HEK293 (cell line): Measurements from ENCODE around the gene DNAJB1.

Source experiments
- CTCF ChIA-PET: fragments of 350-600 bp; formaldehyde crosslinking; extraction: SDS; loops from one replicate; lab custom pipeline; 2021; ENCODE audit warnings: antibody characterized with exemption; lab: Yijun Ruan, JAX
- POLR2A ChIA-PET: fragments of 300-600 bp; formaldehyde crosslinking; extraction: SDS; loops from one replicate; lab custom pipeline; 2020; ENCODE audit warnings: antibody characterized with exemption, inconsistent platforms; lab: Yijun Ruan, JAX
- H3K27ac ChIP-seq: fragments of 200-500 bp; sonication (Bioruptor generic); 2 replicates; pipeline ENCODE4 v1.5.1; 2014; ENCODE audit warnings: low read depth, low read length, control low read depth, inconsistent platforms; ENCODE audit errors: extremely low read depth
- H3K36me3 ChIP-seq, 2 experiments: fragments of 200-500 bp in 1 of 2; sonication (Bioruptor generic) in 1 of 2; 1 replicate in 1 of 2; 2 replicates in 1 of 2; pipeline ENCODE4 v1.5.1; 2014 to 2017; ENCODE audit warnings: inconsistent platforms in 2 of 2, low read length in 2 of 2; ENCODE audit not compliant: control insufficient read depth in 2 of 2, insufficient read depth in 1 of 2
- H3K4me1 ChIP-seq: fragments of 200-500 bp; sonication (Bioruptor generic); 2 replicates; pipeline ENCODE4 v1.5.1; 2014; ENCODE audit warnings: mild to moderate bottlenecking, low read length, inconsistent platforms; ENCODE audit not compliant: control insufficient read depth, insufficient read depth
- H3K4me3 ChIP-seq: 2 replicates; pipeline ENCODE4 v1.5.1; 2011; ENCODE audit warnings: low read depth, mild to moderate bottlenecking, control low read depth, low read length, moderate library complexity
- H3K9me3 ChIP-seq: fragments of 200-500 bp; sonication (Bioruptor generic); 2 replicates; pipeline ENCODE4 v1.5.1; 2014; ENCODE audit warnings: low read depth, low read length, inconsistent platforms; ENCODE audit not compliant: control insufficient read depth, insufficient read depth
- ATF2 ChIP-seq: fragments of 450-650 bp; formaldehyde crosslinking; IDR thresholded peaks from 2 replicates; pipeline ENCODE4 v1.5.1; 2016; ENCODE audit warnings: missing biosample characterization, missing genetic modification characterization, low read depth
- ELK4 ChIP-seq: IDR thresholded peaks from 2 replicates; pipeline ENCODE4 v1.6.1; 2011; ENCODE audit warnings: mild to moderate bottlenecking, low read depth, low read length, borderline replicate concordance
- GLI4 ChIP-seq: fragments of 450-650 bp; formaldehyde crosslinking; IDR thresholded peaks from 2 replicates; pipeline ENCODE4 v1.5.1; 2016; ENCODE audit warnings: missing biosample characterization, missing genetic modification characterization
- HIC1 ChIP-seq: fragments of 450-650 bp; formaldehyde crosslinking; IDR thresholded peaks from 2 replicates; pipeline ENCODE4 v1.5.1; 2016; ENCODE audit warnings: missing biosample characterization, missing genetic modification characterization
- HOXC10 ChIP-seq: sonication (generic); formaldehyde crosslinking; IDR thresholded peaks from 2 replicates; pipeline ENCODE4 v1.8.1; 2023; ENCODE audit warnings: mild to moderate bottlenecking, missing genetic modification reagents
- ZFHX2 ChIP-seq: fragments of 450-650 bp; formaldehyde crosslinking; conservative IDR thresholded peaks from 2 replicates; pipeline ENCODE4 v1.5.1; 2016; ENCODE audit warnings: missing biosample characterization, missing genetic modification characterization
- ZNF169 ChIP-seq: fragments of 450-650 bp; formaldehyde crosslinking; IDR thresholded peaks from 2 replicates; pipeline ENCODE4 v1.5.1; 2016; ENCODE audit warnings: missing biosample characterization, missing genetic modification characterization
- ZNF223 ChIP-seq: fragments of 450-650 bp; formaldehyde crosslinking; IDR thresholded peaks from 2 replicates; pipeline ENCODE4 v1.5.1; 2016; ENCODE audit warnings: missing biosample characterization, missing genetic modification characterization
- ZNF335 ChIP-seq: fragments of 450-650 bp; formaldehyde crosslinking; conservative IDR thresholded peaks from 2 replicates; pipeline ENCODE4 v1.5.1; 2016; ENCODE audit warnings: missing biosample characterization, missing genetic modification characterization
- ZNF391 ChIP-seq: fragments of 450-650 bp; formaldehyde crosslinking; IDR thresholded peaks from 2 replicates; pipeline ENCODE4 v1.5.1; 2016; ENCODE audit warnings: low read depth, missing biosample characterization, missing genetic modification characterization, borderline replicate concordance
- ZNF433 ChIP-seq: fragments of 450-650 bp; formaldehyde crosslinking; IDR thresholded peaks from 2 replicates; pipeline ENCODE4 v1.5.1; 2016; ENCODE audit warnings: missing biosample characterization, missing genetic modification characterization, low read depth
- ZNF654 ChIP-seq: fragments of 450-650 bp; formaldehyde crosslinking; IDR thresholded peaks from 2 replicates; pipeline ENCODE4 v1.5.1; 2016; ENCODE audit warnings: low read depth, missing biosample characterization, missing genetic modification characterization
- ZNF768 ChIP-seq: fragments of 450-650 bp; formaldehyde crosslinking; IDR thresholded peaks from 2 replicates; pipeline ENCODE4 v1.5.1; 2018; ENCODE audit warnings: missing biosample characterization, mild to moderate bottlenecking, missing genetic modification characterization
- TF ChIP-seq, protein P1 (sequence below): fragments of 450-650 bp; formaldehyde crosslinking; IDR thresholded peaks from 2 replicates; pipeline ENCODE4 v1.5.1; 2017; ENCODE audit warnings: missing biosample characterization, missing genetic modification characterization
- TF ChIP-seq, protein P2 (sequence below): fragments of 450-650 bp; formaldehyde crosslinking; IDR thresholded peaks from 2 replicates; pipeline ENCODE4 v1.5.1; 2016; ENCODE audit warnings: missing biosample characterization, missing genetic modification characterization

The DNAJB1 gene

GRCh38 chr19:14495672-14496028, 22.5 kb downstream of the DNAJB1 start:
- TF ChIP-seq ZNF391 (tag by site-specific recombination) (no peak), ELK4 (no peak), ATF2 (no peak), HIC1 (tag by site-specific recombination) (no peak), ZNF223 (tag by site-specific recombination) (no peak), HOXC10 (no peak), ZNF654 (no peak), ZNF335 (tag by site-specific recombination) (0 out of 2 replicates have a peak, but pooled peaks have one; percentile 37), ZNF169 (tag by site-specific recombination) (no peak), ZFHX2 (tag by site-specific recombination) (0 out of 2 replicates have a peak, but pooled peaks have one; percentile 5)
- TF ChIP-seq, protein P1, sequence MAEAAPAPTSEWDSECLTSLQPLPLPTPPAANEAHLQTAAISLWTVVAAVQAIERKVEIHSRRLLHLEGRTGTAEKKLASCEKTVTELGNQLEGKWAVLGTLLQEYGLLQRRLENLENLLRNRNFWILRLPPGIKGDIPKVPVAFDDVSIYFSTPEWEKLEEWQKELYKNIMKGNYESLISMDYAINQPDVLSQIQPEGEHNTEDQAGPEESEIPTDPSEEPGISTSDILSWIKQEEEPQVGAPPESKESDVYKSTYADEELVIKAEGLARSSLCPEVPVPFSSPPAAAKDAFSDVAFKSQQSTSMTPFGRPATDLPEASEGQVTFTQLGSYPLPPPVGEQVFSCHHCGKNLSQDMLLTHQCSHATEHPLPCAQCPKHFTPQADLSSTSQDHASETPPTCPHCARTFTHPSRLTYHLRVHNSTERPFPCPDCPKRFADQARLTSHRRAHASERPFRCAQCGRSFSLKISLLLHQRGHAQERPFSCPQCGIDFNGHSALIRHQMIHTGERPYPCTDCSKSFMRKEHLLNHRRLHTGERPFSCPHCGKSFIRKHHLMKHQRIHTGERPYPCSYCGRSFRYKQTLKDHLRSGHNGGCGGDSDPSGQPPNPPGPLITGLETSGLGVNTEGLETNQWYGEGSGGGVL (tag by site-specific recombination): peak; percentile 27; the same call in 1 of the 2 replicates
- TF ChIP-seq, all 188 proteins: peak for 3
- H3K4me3 ChIP-seq: peak overlapping the region; percentile 69
- H3K4me1 ChIP-seq: no peaks in the 10 kb centered on the region
- peak overlapping the region; percentile 60; the same call in 1 of the 2 replicates for H3K27ac ChIP-seq
- ChIA-PET POLR2A (interaction anchor here (0.6 to 3.3 kb wide), 9 partner anchors 8 to 359 kb away, joined by 3 to 45 read pairs (median 4); partner anchors contain the start of genes ADGRE2, ASF1B and DNAJB1), CTCF (interaction anchor here (0.6 to 3.2 kb wide), 6 partner anchors 9 to 334 kb away, joined by 3 to 23 read pairs (median 4); no protein-coding TSS in a partner anchor)
- H3K9me3 ChIP-seq: no peaks in the 10 kb centered on the region
- peaks cover 4 to 15% of the 10 kb centered on the region in 2 experiments; a peak in 2 of 3 replicates for H3K36me3 ChIP-seq

GRCh38 chr19:14494910-14495671, 23.1 kb downstream of the DNAJB1 start:
- H3K4me3 ChIP-seq: peak overlapping the region; percentile 69
- TF ChIP-seq, protein P2, sequence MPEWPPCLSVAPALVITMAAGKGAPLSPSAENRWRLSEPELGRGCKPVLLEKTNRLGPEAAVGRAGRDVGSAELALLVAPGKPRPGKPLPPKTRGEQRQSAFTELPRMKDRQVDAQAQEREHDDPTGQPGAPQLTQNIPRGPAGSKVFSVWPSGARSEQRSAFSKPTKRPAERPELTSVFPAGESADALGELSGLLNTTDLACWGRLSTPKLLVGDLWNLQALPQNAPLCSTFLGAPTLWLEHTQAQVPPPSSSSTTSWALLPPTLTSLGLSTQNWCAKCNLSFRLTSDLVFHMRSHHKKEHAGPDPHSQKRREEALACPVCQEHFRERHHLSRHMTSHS (tag by site-specific recombination): no peak
- TF ChIP-seq GLI4 (tag by site-specific recombination): no peak
- TF ChIP-seq ZNF433 (tag by site-specific recombination): no peak
- peak; percentile 75; the same call in 1 of the 2 replicates for TF ChIP-seq ZNF768 (tag by site-specific recombination)
- TF ChIP-seq, all 188 proteins: peak for 1
- Histone ChIP-seq H3K36me3 (peaks cover 8 to 18% of the 10 kb centered on the region in 2 experiments; a peak in 2 of 3 replicates), H3K27ac (peak overlapping the region; percentile 60; the same call in 1 of the 2 replicates), H3K4me1 (no peaks in the 10 kb centered on the region), H3K9me3 (no peaks in the 10 kb centered on the region)
- ChIA-PET CTCF (interaction anchor here (0.6 to 3.2 kb wide), 4 partner anchors 11 to 334 kb away, joined by 3 to 23 read pairs (median 5); no protein-coding TSS in a partner anchor), POLR2A (interaction anchor here (1.1 to 3.3 kb wide), 5 partner anchors 8 to 358 kb away, joined by 4 to 45 read pairs (median 6); partner anchors contain the start of genes ASF1B and DNAJB1)
